KMS-11 (cell line): ENCODE results near the gene AFMID.

Source experiments
- H2AFZ ChIP-seq: fragments of 200-600 bp; sonication (generic); 2 replicates; pipeline ENCODE4 v1.6.1; 2016; ENCODE audit warnings: antibody characterized with exemption, mixed run types, low read depth
- H3K27ac ChIP-seq: fragments of 200-600 bp; sonication (generic); 2 replicates; pipeline ENCODE4 v1.6.1; 2016; ENCODE audit warnings: mild to moderate bottlenecking, mixed run types
- H3K27me3 ChIP-seq: fragments of 200-600 bp; sonication (generic); 2 replicates; pipeline ENCODE4 v1.6.1; 2017; ENCODE audit warnings: mild to moderate bottlenecking, low read depth, mixed run types, moderate library complexity; ENCODE audit not compliant: insufficient read depth
- H3K36me3 ChIP-seq: fragments of 200-600 bp; sonication (generic); 2 replicates; pipeline ENCODE4 v1.6.1; 2017; ENCODE audit warnings: mild to moderate bottlenecking, mixed run types; ENCODE audit not compliant: insufficient read depth
- H3K4me1 ChIP-seq: fragments of 200-600 bp; sonication (generic); 2 replicates; pipeline ENCODE4 v1.6.1; 2016; ENCODE audit warnings: mild to moderate bottlenecking, low read depth, mixed run types; ENCODE audit not compliant: poor library complexity, severe bottlenecking
- H3K4me2 ChIP-seq: fragments of 200-600 bp; sonication (generic); 2 replicates; pipeline ENCODE4 v1.7.0; 2016; ENCODE audit warnings: mild to moderate bottlenecking, mixed run types
- H3K4me3 ChIP-seq: fragments of 200-600 bp; sonication (generic); IDR thresholded peaks from 2 replicates; pipeline ENCODE4 v1.6.1; 2017; ENCODE audit warnings: low read depth, low read length, mixed read lengths; ENCODE audit not compliant: insufficient read depth
- H3K79me2 ChIP-seq: fragments of 200-600 bp; sonication (generic); 2 replicates; pipeline ENCODE4 v1.6.1; 2016; ENCODE audit warnings: low read depth, mixed run types; ENCODE audit not compliant: insufficient read depth
- H3K9ac ChIP-seq: fragments of 200-600 bp; sonication (generic); 2 replicates; pipeline ENCODE4 v1.6.1; 2016; ENCODE audit warnings: mild to moderate bottlenecking, mixed run types
- H4K20me1 ChIP-seq: fragments of 200-600 bp; sonication (generic); 2 replicates; pipeline ENCODE4 v1.6.1; 2016; ENCODE audit warnings: mild to moderate bottlenecking, mixed run types; ENCODE audit not compliant: insufficient read depth
- TF ChIP-seq, protein P1 (sequence below): fragments of 200-600 bp; sonication (generic); conservative IDR thresholded peaks from 2 replicates; pipeline ENCODE4 v1.6.1; 2017; ENCODE audit warnings: low read depth, mild to moderate bottlenecking, antibody characterized with exemption, low read length, moderate library complexity, mixed read lengths

The AFMID gene

DNA sequence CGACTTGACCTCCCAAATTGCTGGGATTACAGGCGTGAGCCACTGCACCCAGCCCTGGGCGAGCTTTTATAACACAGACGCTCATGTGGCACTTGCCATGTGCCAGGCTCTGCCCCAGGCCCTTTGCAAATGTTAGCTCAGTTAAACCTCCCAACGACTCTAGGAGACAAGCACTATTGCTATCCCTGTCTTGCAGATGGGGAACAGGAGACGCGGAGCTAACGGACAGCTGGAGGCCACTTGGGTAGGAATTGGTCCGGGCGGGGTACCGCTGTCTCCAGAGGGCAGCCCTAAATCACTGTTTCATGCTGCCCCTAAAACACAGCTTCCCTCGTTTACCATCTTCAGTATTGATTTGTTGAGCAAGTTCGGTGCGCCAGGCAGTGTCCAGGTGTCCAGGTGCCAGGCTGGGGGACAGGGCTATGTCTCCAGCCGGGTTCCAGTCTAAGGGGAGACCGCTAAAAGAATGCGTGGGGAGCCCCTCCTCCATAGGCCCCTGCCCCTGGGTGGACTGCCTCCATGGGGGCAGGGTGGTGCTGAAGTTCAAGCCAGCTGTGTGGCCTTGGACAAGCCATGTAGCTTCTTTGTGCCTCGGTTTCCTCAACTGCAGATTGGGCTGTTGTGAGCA, 68.0 kb downstream of the AFMID start:
- no peaks in the 10 kb centered on the region for H3K27me3 ChIP-seq
- TF ChIP-seq, protein P1, sequence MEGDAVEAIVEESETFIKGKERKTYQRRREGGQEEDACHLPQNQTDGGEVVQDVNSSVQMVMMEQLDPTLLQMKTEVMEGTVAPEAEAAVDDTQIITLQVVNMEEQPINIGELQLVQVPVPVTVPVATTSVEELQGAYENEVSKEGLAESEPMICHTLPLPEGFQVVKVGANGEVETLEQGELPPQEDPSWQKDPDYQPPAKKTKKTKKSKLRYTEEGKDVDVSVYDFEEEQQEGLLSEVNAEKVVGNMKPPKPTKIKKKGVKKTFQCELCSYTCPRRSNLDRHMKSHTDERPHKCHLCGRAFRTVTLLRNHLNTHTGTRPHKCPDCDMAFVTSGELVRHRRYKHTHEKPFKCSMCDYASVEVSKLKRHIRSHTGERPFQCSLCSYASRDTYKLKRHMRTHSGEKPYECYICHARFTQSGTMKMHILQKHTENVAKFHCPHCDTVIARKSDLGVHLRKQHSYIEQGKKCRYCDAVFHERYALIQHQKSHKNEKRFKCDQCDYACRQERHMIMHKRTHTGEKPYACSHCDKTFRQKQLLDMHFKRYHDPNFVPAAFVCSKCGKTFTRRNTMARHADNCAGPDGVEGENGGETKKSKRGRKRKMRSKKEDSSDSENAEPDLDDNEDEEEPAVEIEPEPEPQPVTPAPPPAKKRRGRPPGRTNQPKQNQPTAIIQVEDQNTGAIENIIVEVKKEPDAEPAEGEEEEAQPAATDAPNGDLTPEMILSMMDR, result no peak
- H3K4me2 ChIP-seq, result no peak overlapping the region; the same call in 1 of the 2 replicates
- peak overlapping the region; percentile 18 for H3K4me3 ChIP-seq
- peak overlapping the region; percentile 95; the same call in 1 of the 2 replicates for H3K27ac ChIP-seq
- H2AFZ ChIP-seq, result no peak overlapping the region
- H3K79me2 ChIP-seq, result 0 out of 2 replicates have a peak, but pooled peaks cover under 1% of the 10 kb centered on the region
- H3K4me1 ChIP-seq, result peaks cover 91% of the 10 kb centered on the region
- H4K20me1 ChIP-seq, result no peaks in the 10 kb centered on the region
- no peak overlapping the region for H3K9ac ChIP-seq
- no peaks in the 10 kb centered on the region for H3K36me3 ChIP-seq

DNA sequence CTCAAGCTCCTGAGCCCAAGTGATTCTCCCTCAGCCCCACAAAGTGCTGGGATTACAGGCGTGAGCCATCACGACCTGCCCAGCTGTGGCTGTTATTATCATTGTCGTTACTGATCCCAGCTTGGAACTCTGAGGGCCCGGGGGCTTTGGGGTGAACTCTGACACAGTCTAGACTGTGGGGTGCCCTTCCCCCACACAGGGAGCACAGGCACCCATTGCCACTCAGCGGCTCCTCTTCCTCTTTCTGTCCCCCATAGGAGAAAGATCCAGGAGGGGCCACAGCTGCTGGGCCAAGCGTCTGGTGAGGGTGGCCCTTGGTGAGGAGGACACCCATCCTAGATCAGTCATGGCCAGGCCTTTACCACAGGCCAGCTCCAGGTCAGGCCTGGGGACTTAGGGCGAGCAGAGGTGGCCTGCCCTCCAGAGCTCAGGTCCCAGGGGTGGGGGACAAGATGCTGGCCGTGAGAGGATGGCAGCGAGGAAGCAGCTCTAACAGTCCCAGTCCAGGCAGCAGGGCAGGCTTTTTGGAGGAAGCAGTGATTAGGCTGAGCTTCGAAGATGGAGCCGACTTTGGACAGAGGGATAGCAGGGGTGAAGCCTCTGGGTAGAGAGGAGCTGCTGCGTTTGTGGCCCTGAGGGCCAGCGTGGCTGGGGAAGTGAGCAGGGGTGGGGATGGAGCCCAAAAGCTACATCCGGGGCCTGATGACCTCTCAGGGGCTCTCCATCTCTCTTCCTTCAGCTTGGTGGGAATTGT, 69.0 kb downstream of the AFMID start:
- H3K4me1 ChIP-seq, result peaks cover 91% of the 10 kb centered on the region
- 0 out of 2 replicates have a peak, but pooled peaks cover 6% of the 10 kb centered on the region for H3K79me2 ChIP-seq
- no peak overlapping the region for H3K9ac ChIP-seq
- no peaks in the 10 kb centered on the region for H3K27me3 ChIP-seq
- peak overlapping the region; percentile 95 for H3K27ac ChIP-seq
- TF ChIP-seq, protein P1, result no peak
- peak overlapping the region; percentile 2; the same call in 1 of the 2 replicates for H3K4me2 ChIP-seq
- no peaks in the 10 kb centered on the region for H3K36me3 ChIP-seq
- H3K4me3 ChIP-seq, result no peak overlapping the region
- H2AFZ ChIP-seq, result no peak overlapping the region
- H4K20me1 ChIP-seq, result no peaks in the 10 kb centered on the region

DNA sequence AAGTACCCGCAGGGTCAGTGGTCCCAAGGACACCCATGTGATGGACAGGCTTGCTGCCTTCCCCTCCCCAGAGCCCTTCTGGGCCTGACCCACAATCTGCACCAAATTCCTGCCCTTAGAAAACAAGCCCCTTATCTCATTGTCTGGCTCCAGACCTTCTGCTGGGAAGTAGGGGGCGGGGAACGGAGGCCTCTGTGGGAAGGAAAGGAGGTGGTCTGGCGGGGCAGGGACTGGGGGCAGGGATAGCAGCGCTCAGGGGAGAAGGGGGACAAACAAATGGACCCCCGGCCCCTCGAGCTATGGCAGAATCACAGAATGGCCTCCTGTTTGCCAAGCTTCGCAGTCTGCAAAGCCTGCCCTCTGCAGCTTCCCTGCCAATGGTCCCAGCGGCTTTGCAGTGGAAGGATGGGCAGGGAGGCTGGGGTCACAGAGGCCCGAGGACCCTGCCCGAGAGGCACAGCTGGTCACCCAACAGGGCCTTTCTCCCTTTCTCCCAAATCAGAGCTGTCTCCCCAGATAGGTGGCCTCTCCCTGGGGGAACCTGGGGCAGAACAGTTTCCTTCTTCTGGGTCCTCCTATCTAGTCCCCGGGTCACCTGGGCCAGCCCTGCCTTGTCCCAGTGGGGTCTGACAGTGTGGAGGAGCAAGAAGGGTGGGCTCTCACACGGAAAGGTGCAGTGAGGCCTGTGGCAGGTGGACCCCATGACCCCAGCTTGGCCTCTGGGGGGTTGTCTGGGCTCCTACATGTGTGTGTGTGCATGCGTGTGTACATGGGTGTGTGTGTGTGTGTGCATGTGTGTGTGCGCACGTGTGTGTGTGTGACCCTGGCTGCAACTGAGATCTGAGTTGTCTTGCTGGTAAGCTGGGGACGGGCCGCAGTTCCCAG, 69.8 kb downstream of the AFMID start:
- peak overlapping the region; percentile 87; the same call in 1 of the 2 replicates for H3K4me2 ChIP-seq

More for the DNA sequence above, 69.8 kb downstream of the AFMID start:
- Histone ChIP-seq H3K79me2 (0 out of 2 replicates have a peak, but pooled peaks cover 6% of the 10 kb centered on the region), H4K20me1 (no peaks in the 10 kb centered on the region), H3K4me3 (no peak overlapping the region), H2AFZ (no peak overlapping the region; the same call in 1 of the 2 replicates), H3K27ac (peak overlapping the region; percentile 95), H3K4me1 (peaks cover 91% of the 10 kb centered on the region), H3K9ac (peak overlapping the region; percentile 84; the same call in 1 of the 2 replicates), H3K36me3 (no peaks in the 10 kb centered on the region), H3K27me3 (no peaks in the 10 kb centered on the region)
- TF ChIP-seq, protein P1, result no peak
